Measurements from ENCODE around the gene RRAS.

RRAS gene

DNA sequence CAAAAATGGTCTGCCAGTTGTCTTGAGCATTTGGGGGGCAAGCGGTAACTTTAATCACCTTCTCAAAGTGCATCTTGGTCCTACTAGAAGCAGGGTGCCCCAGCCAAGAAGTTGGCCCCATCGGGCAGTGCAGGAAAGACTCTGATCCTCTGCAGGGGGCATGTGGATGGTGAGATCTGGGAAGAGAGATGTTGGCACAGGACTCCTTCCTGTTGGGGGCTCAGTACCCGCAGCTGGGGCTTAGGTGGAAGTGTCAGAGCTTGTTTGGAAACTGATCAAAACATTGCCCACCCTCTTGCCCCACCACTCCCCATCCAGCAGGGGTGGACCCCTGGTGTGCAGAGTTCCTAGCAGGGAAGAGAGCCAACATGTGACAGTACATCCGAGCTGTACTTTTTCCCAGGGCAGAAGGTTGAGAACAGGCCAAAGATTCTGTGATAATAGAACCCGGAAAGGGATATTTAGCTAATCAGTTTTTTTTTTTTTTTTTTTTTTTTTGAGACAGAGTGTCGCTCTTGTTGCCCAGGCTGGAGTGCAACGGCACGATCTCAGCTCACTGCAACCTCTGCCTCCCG lies 8.8 kb downstream of the RRAS start:
- Histone ChIP-seq H3K79me2 (ENCODE audit: low read length) (no peaks in the 10 kb centered on the region), H4K20me1 (ENCODE audit: insufficient read depth, low read length) (no peaks in the 10 kb centered on the region), H3K9me3 (replicated peaks; ENCODE audit: insufficient read depth, low read length) (no peaks in the 10 kb centered on the region), H3K4me2 (ENCODE audit: low read depth, low read length) (no peak overlapping the region), H3K4me1 (ENCODE audit: low read length) (no peaks in the 10 kb centered on the region), H3K27ac (ENCODE audit: low read length) (no peak overlapping the region), H3F3A (ENCODE audit: insufficient read depth, low read length) (no peaks in the 10 kb centered on the region), H2AFZ (ENCODE audit: low read length) (no peak overlapping the region), H3K4me3 (ENCODE audit: low read length) (no peak overlapping the region), H3K9me2 (replicated peaks; ENCODE audit: insufficient read depth, low read length) (no peaks in the 10 kb centered on the region), H3K9ac (ENCODE audit: low read length) (no peak overlapping the region), H3K36me3 (replicated peaks; ENCODE audit: insufficient read depth, low read length) (no peaks in the 10 kb centered on the region), H3K27me3 (replicated peaks; ENCODE audit: insufficient read depth, low read length) (no peaks in the 10 kb centered on the region)
- no peak for TF ChIP-seq CTCF (IDR thresholded peaks at IDR 0.05; ENCODE audit: low read length)
- no peak for TF ChIP-seq EZH2 (optimal IDR thresholded peaks at IDR 0.05; ENCODE audit: low read depth, low read length)
- no peak for TF ChIP-seq EZH2phosphoT487 (IDR thresholded peaks at IDR 0.05; ENCODE audit: low read length)
- no peak for DNase-seq

DNA sequence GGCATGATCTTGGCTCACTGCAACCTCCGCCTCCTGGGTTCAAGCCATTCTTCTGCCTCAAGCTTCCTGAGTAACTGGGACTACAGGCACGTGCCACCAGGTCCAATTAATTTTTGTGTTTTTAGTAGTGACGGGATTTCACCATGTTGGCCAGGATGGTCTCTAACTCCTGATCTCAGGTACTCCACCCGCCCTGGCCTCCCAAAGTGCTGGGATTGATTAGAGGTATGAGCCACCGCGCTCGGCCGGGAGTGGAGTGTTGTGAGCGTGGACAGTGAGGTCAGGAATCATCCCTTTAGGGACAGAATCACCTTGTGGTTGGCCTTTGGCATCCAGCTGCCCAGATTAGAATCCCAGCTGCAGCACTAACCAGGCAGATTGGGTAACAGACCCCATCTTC lies 10.3 kb downstream of the RRAS start:
- H3K27ac ChIP-seq (ENCODE audit: low read length): no peak overlapping the region
- no peaks in the 10 kb centered on the region for H3K9me2 ChIP-seq (replicated peaks; ENCODE audit: insufficient read depth, low read length)
- no peak overlapping the region for H2AFZ ChIP-seq (ENCODE audit: low read length)
- DNase-seq: no peak
- no peaks in the 10 kb centered on the region for H4K20me1 ChIP-seq (ENCODE audit: insufficient read depth, low read length)
- no peak for TF ChIP-seq EZH2 (optimal IDR thresholded peaks at IDR 0.05; ENCODE audit: low read depth, low read length)
- no peak for TF ChIP-seq EZH2phosphoT487 (IDR thresholded peaks at IDR 0.05; ENCODE audit: low read length)
- no peak for TF ChIP-seq CTCF (IDR thresholded peaks at IDR 0.05; ENCODE audit: low read length)
- no peak overlapping the region for H3K9ac ChIP-seq (ENCODE audit: low read length)
- H3K4me3 ChIP-seq (ENCODE audit: low read length): no peak overlapping the region
- H3K36me3 ChIP-seq (replicated peaks; ENCODE audit: insufficient read depth, low read length): no peaks in the 10 kb centered on the region
- no peak overlapping the region for H3K4me2 ChIP-seq (ENCODE audit: low read depth, low read length)
- H3K4me1 ChIP-seq (ENCODE audit: low read length): no peaks in the 10 kb centered on the region
- no peaks in the 10 kb centered on the region for H3K27me3 ChIP-seq (replicated peaks; ENCODE audit: insufficient read depth, low read length)
- no peaks in the 10 kb centered on the region for H3K79me2 ChIP-seq (ENCODE audit: low read length)
- H3F3A ChIP-seq (ENCODE audit: insufficient read depth, low read length): no peaks in the 10 kb centered on the region
- no peaks in the 10 kb centered on the region for H3K9me3 ChIP-seq (replicated peaks; ENCODE audit: insufficient read depth, low read length)

DNA sequence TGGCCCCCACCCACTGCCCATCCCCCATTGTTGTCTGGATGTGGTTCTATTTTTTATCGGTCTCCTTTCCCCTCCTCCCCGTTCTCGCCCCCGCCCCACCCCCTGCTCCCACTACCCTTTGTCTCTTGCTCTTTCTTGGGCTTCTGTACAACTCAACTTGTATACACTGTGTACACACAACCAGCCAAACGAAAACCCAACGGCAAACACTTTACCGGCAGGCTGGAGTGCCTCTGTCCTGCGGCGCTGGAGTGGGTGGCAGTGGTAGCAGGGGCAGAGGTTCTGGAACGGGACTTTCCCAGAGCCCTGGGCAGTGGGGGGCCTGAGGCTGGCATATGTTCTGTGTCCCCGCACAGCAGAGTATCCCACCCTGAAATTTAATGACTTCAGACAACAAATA lies 13.7 kb downstream of the RRAS start:
- no peaks in the 10 kb centered on the region for H3K4me1 ChIP-seq (ENCODE audit: low read length)
- H3K36me3 ChIP-seq (replicated peaks; ENCODE audit: insufficient read depth, low read length): no peaks in the 10 kb centered on the region
- DNase-seq: no peak
- H3K4me2 ChIP-seq (ENCODE audit: low read depth, low read length): no peak overlapping the region
- H2AFZ ChIP-seq (ENCODE audit: low read length): no peak overlapping the region
- H4K20me1 ChIP-seq (ENCODE audit: insufficient read depth, low read length): no peaks in the 10 kb centered on the region
- no peaks in the 10 kb centered on the region for H3K9me2 ChIP-seq (replicated peaks; ENCODE audit: insufficient read depth, low read length)
- no peak overlapping the region for H3K4me3 ChIP-seq (ENCODE audit: low read length)
- TF ChIP-seq EZH2phosphoT487 (IDR thresholded peaks at IDR 0.05; ENCODE audit: low read length): no peak
- TF ChIP-seq EZH2 (optimal IDR thresholded peaks at IDR 0.05; ENCODE audit: low read depth, low read length): no peak
- TF ChIP-seq CTCF (IDR thresholded peaks at IDR 0.05; ENCODE audit: low read length): no peak
- no peak overlapping the region for H3K27ac ChIP-seq (ENCODE audit: low read length)
- no peaks in the 10 kb centered on the region for H3K9me3 ChIP-seq (replicated peaks; ENCODE audit: insufficient read depth, low read length)
- no peaks in the 10 kb centered on the region for H3F3A ChIP-seq (ENCODE audit: insufficient read depth, low read length)
- H3K79me2 ChIP-seq (ENCODE audit: low read length): no peaks in the 10 kb centered on the region
- no peak overlapping the region for H3K9ac ChIP-seq (ENCODE audit: low read length)
- no peaks in the 10 kb centered on the region for H3K27me3 ChIP-seq (replicated peaks; ENCODE audit: insufficient read depth, low read length)
